OCI-LY1 (cell line): ENCODE measurements around the gene CACUL1.

ENCODE experiments used
- H2AFZ ChIP-seq: fragments of 200-600 bp; sonication (generic), shearing (Covaris generic); 2 replicates; pipeline ENCODE4 v1.6.0; 2014; ENCODE audit warnings: antibody characterized with exemption, mild to moderate bottlenecking, low read length
- H3F3A ChIP-seq: fragments of 200-600 bp; sonication (generic), shearing (Covaris generic); 2 replicates; pipeline ENCODE4 v1.6.0; 2014; ENCODE audit warnings: mild to moderate bottlenecking, antibody characterized with exemption, low read length, moderate library complexity; ENCODE audit not compliant: insufficient read depth
- H3K27ac ChIP-seq: fragments of 200-600 bp; sonication (generic); 2 replicates; pipeline ENCODE4 v1.5.1; 2014; ENCODE audit warnings: low read length, mixed run types, mild to moderate bottlenecking, low read depth; ENCODE audit not compliant: poor library complexity, severe bottlenecking
- H3K27me3 ChIP-seq: fragments of 200-600 bp; sonication (generic); 2 replicates; pipeline ENCODE4 v1.6.0; 2014; ENCODE audit warnings: antibody characterized with exemption, mild to moderate bottlenecking, low read length, moderate library complexity; ENCODE audit not compliant: insufficient read depth
- H3K36me3 ChIP-seq: fragments of 200-600 bp; sonication (generic); 2 replicates; pipeline ENCODE4 v1.6.1; 2014; ENCODE audit warnings: mild to moderate bottlenecking, antibody characterized with exemption, low read length, moderate library complexity, mixed read lengths; ENCODE audit not compliant: insufficient read depth
- H3K4me1 ChIP-seq: fragments of 200-600 bp; sonication (generic); 2 replicates; pipeline ENCODE4 v1.5.1; 2014; ENCODE audit warnings: mild to moderate bottlenecking, low read length, moderate library complexity; ENCODE audit not compliant: insufficient read depth, severe bottlenecking
- H3K4me2 ChIP-seq: fragments of 200-600 bp; sonication (generic), shearing (Covaris generic); 2 replicates; pipeline ENCODE4 v1.6.1; 2014; ENCODE audit warnings: low read length
- H3K4me3 ChIP-seq: fragments of 200-600 bp; sonication (generic); 2 replicates; pipeline ENCODE4 v1.5.1; 2014; ENCODE audit warnings: low read length, low read depth, mild to moderate bottlenecking, mixed read lengths; ENCODE audit not compliant: poor library complexity, severe bottlenecking
- H3K79me2 ChIP-seq: fragments of 200-600 bp; shearing (Covaris generic); 2 replicates; pipeline ENCODE4 v1.6.1; 2016; ENCODE audit warnings: mixed run types, low read length, mixed read lengths; ENCODE audit not compliant: insufficient read depth
- H3K9ac ChIP-seq: fragments of 200-600 bp; sonication (generic), shearing (Covaris generic); 2 replicates; pipeline ENCODE4 v1.6.1; 2014; ENCODE audit warnings: mild to moderate bottlenecking, low read length, mixed read lengths
- H3K9me2 ChIP-seq: fragments of 200-600 bp; sonication (generic), shearing (Covaris generic); 2 replicates; pipeline ENCODE4 v1.6.1; 2014; ENCODE audit warnings: low read depth, mild to moderate bottlenecking, low read length, mixed read lengths
- H3K9me3 ChIP-seq: fragments of 200-600 bp; shearing (Covaris generic); 2 replicates; pipeline ENCODE4 v1.6.1; 2014; ENCODE audit warnings: low read length, mixed read lengths
- H4K20me1 ChIP-seq: fragments of 200-600 bp; sonication (generic), shearing (Covaris generic); 2 replicates; pipeline ENCODE4 v1.6.0; 2016; ENCODE audit warnings: mild to moderate bottlenecking, low read length; ENCODE audit not compliant: insufficient read depth
- EZH2 ChIP-seq: fragments of 200-600 bp; sonication (generic), shearing (Covaris generic); IDR thresholded peaks from 2 replicates; pipeline ENCODE4 v1.8.0; 2017; ENCODE audit warnings: borderline replicate concordance, mixed run types, mild to moderate bottlenecking, antibody characterized with exemption, low read length, moderate library complexity, mixed read lengths
- TF ChIP-seq, protein P1 (sequence below): fragments of 200-600 bp; sonication (generic), shearing (Covaris generic); IDR thresholded peaks from 2 replicates; pipeline ENCODE4 v1.5.1; 2017; ENCODE audit warnings: mild to moderate bottlenecking, antibody characterized with exemption, low read length, moderate library complexity, mixed read lengths

Gene CACUL1

DNA sequence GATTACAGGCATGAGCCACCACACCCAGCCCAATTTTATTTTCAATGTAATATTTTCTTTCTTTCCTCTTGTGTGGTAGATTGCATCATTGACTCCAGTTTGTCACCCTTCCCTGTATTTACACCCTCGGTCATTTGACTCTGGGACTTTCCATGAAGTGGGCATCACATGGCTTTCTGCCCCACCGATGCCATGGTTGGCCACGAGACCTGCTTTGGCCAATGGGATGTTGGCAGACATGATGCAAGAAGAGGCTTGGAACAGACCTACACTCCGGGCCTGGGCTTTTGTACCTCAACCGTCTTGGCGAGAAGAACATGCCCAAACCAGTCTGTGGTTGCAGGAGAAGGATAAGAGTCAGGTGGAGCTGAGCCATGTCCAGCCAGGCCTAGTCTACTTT lies 38.8 kb upstream of the CACUL1 start:
- Histone ChIP-seq H3K27me3 (no peaks in the 10 kb centered on the region), H2AFZ (no peak overlapping the region), H3K27ac (no peak overlapping the region), H3K9me2 (no peaks in the 10 kb centered on the region), H3K36me3 (no peaks in the 10 kb centered on the region), H3K4me2 (no peak overlapping the region), H3K4me3 (no peak overlapping the region), H3K4me1 (no peaks in the 10 kb centered on the region), H3K9me3 (no peaks in the 10 kb centered on the region), H3K9ac (no peak overlapping the region), H4K20me1 (no peaks in the 10 kb centered on the region), H3F3A (no peaks in the 10 kb centered on the region), H3K79me2 (no peaks in the 10 kb centered on the region)
- TF ChIP-seq, protein P1, sequence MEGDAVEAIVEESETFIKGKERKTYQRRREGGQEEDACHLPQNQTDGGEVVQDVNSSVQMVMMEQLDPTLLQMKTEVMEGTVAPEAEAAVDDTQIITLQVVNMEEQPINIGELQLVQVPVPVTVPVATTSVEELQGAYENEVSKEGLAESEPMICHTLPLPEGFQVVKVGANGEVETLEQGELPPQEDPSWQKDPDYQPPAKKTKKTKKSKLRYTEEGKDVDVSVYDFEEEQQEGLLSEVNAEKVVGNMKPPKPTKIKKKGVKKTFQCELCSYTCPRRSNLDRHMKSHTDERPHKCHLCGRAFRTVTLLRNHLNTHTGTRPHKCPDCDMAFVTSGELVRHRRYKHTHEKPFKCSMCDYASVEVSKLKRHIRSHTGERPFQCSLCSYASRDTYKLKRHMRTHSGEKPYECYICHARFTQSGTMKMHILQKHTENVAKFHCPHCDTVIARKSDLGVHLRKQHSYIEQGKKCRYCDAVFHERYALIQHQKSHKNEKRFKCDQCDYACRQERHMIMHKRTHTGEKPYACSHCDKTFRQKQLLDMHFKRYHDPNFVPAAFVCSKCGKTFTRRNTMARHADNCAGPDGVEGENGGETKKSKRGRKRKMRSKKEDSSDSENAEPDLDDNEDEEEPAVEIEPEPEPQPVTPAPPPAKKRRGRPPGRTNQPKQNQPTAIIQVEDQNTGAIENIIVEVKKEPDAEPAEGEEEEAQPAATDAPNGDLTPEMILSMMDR: no peak
- no peak for TF ChIP-seq EZH2

DNA sequence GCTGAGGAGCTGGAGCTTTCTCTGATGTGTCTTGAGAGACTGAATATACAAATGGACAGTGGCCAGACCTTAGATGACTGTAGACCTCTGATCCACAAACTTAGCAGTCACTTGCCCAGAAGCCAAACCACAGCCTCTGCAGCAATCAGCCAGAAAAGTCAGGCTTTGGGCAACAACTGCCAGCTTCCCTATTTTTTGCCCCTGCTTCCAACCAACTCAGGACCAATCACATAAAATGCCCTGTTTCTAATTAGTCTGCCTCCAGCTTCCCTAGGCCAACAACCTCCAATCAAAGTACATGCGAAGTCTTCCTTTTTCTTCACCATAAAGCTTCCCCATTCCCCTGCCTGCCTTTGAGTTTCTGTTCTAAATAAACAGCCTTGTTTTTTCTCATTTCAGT lies 37.8 kb upstream of the CACUL1 start:
- H4K20me1 ChIP-seq: no peaks in the 10 kb centered on the region
- no peaks in the 10 kb centered on the region for H3K4me1 ChIP-seq
- no peaks in the 10 kb centered on the region for H3F3A ChIP-seq
- H3K36me3 ChIP-seq: no peaks in the 10 kb centered on the region
- no peak overlapping the region for H3K4me3 ChIP-seq
- no peak overlapping the region for H3K4me2 ChIP-seq
- H2AFZ ChIP-seq: no peak overlapping the region
- H3K9me3 ChIP-seq: no peaks in the 10 kb centered on the region
- H3K9me2 ChIP-seq: no peaks in the 10 kb centered on the region
- TF ChIP-seq, protein P1: no peak
- TF ChIP-seq EZH2: no peak
- H3K9ac ChIP-seq: no peak overlapping the region
- H3K27me3 ChIP-seq: no peaks in the 10 kb centered on the region
- H3K79me2 ChIP-seq: no peaks in the 10 kb centered on the region
- no peak overlapping the region for H3K27ac ChIP-seq

DNA sequence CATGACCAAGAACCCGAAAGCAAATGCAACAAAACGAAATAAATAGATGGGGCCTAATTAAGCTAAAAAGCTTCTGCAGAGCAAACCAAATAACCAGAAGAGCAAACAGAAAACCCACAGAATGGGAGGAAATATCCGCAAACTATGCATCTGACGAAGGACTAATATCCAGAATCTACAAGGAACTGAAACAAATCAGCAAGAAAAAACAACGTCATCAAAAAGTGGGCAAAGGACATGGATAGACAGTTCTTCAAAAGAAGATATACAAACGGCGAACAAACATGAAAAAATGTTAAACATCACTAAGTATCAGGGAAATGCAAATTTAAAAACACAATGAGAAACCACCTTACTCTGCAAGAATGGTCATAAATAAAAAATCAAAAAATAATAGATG lies 35.3 kb upstream of the CACUL1 start:
- Histone ChIP-seq H3K9ac (no peak overlapping the region), H3K36me3 (no peaks in the 10 kb centered on the region), H3K79me2 (no peaks in the 10 kb centered on the region), H3K4me2 (no peak overlapping the region), H3K9me3 (no peaks in the 10 kb centered on the region), H3K4me1 (no peaks in the 10 kb centered on the region), H3F3A (no peaks in the 10 kb centered on the region), H3K27ac (no peak overlapping the region), H4K20me1 (no peaks in the 10 kb centered on the region), H3K4me3 (no peak overlapping the region), H3K27me3 (no peaks in the 10 kb centered on the region; the same call in 1 of the 2 replicates), H2AFZ (no peak overlapping the region), H3K9me2 (no peaks in the 10 kb centered on the region)
- no peak for TF ChIP-seq EZH2
- TF ChIP-seq, protein P1: no peak
